ENCODE measurements around the gene WWOX. TPM values are rescaled to one million over a fixed set of nuclear protein-coding genes. Genes with fewer than 3 reads are reported as not detected.

Gene WWOX
- total RNA-seq, 1 experiment from 2014 or later = 15.6 TPM

- no peak overlapping the region for H2AFZ ChIP-seq (ENCODE audit: low read length)
- no peaks in the 10 kb centered on the region for H3K27me3 ChIP-seq (ENCODE audit: insufficient read depth, low read length)
- H3K23me2 ChIP-seq (ENCODE audit: insufficient read length, low read depth, low read length, poor library complexity, severe bottlenecking) = no peaks in the 10 kb centered on the region
- no peak overlapping the region for H4K5ac ChIP-seq (ENCODE audit: insufficient read length, low read depth, low read length)
- H2BK20ac ChIP-seq (ENCODE audit: low read depth, low read length, poor library complexity, severe bottlenecking) = no peak overlapping the region
- no peak overlapping the region for H3K14ac ChIP-seq (ENCODE audit: insufficient read depth, low read length)
- H4K20me1 ChIP-seq (ENCODE audit: control insufficient read depth, insufficient read depth, insufficient read length) = no peaks in the 10 kb centered on the region
- no peak overlapping the region for H3K9ac ChIP-seq (ENCODE audit: extremely low read depth, insufficient read length, low read length)
- H3T11ph ChIP-seq (ENCODE audit: low read length) = no peak overlapping the region
- Mint-ChIP-seq H3K36me3 (ENCODE audit: insufficient read depth in 1 of 3, low read depth in 3 of 3) (no peaks in the 10 kb centered on the region), H3K27ac (peak overlapping the region in 1 of 3 experiments; percentile 43; a peak in 1 of 7 replicates), H3K9me3 (no peaks in the 10 kb centered on the region), H3K4me3 (no peak overlapping the region), H3K4me1 (peaks cover 3 to 4% of the 10 kb centered on the region in 2 experiments; a peak in 3 of 4 replicates), H3K27me3 (ENCODE audit: low read depth) (peaks cover 3% of the 10 kb centered on the region; the same call in 1 of the 2 replicates)
- H3K23ac ChIP-seq (ENCODE audit: insufficient read length, low read depth, low read length) = no peak overlapping the region
- TF ChIP-seq CTCF (conservative IDR thresholded peaks at IDR 0.05) = no peak
- no peak overlapping the region for H2AK5ac ChIP-seq (ENCODE audit: insufficient read length, low read length)
- no peak overlapping the region for H4K8ac ChIP-seq (replicated peaks; ENCODE audit: insufficient read length, low read depth, low read length)
- H3K56ac ChIP-seq (ENCODE audit: insufficient read length, low read depth, low read length) = no peak overlapping the region
- H2BK12ac ChIP-seq (ENCODE audit: insufficient read length, low read depth, low read length) = no peak overlapping the region
- H3K9me3 ChIP-seq (ENCODE audit: control insufficient read depth, low read depth, low read length) = no peaks in the 10 kb centered on the region
- no peaks in the 10 kb centered on the region for H3K79me1 ChIP-seq (ENCODE audit: insufficient read depth, low read depth, low read length, poor library complexity, severe bottlenecking)
- no peaks in the 10 kb centered on the region for H3K79me2 ChIP-seq (ENCODE audit: insufficient read depth, low read length)
- H3K18ac ChIP-seq (ENCODE audit: insufficient read length, low read depth, low read length) = no peak overlapping the region
- no peaks in the 10 kb centered on the region for H3K4me1 ChIP-seq (ENCODE audit: insufficient read depth, low read length)
- no peak overlapping the region for H3K4me2 ChIP-seq (ENCODE audit: insufficient read depth, insufficient read length, low read length)
- no peak for DNase-seq
- no CpG with 5 or more reads among the region's 18 CpGs for WGBS (ENCODE audit: extremely low coverage, insufficient read length, low lambda C conversion rate)
- H3K27ac ChIP-seq (ENCODE audit: insufficient read length, low read depth, low read length) = no peak overlapping the region
- no peak overlapping the region for H2BK120ac ChIP-seq (ENCODE audit: low read depth, low read length, poor library complexity, severe bottlenecking)
- no peak overlapping the region for H4K91ac ChIP-seq (ENCODE audit: insufficient read length, low read depth, low read length)
- no peak overlapping the region for H3K4ac ChIP-seq (ENCODE audit: low read depth, low read length)
- no peak overlapping the region for H2BK15ac ChIP-seq (ENCODE audit: low read depth, low read length)
- no peak overlapping the region for H2BK5ac ChIP-seq (ENCODE audit: insufficient read length, low read length)
Observed at GRCh38 chr16:79083508-79084299, 984.2 kb downstream of the WWOX start.
